ENCODE measurements around the gene RAB7A. TPM values are rescaled to one million over a fixed set of nuclear protein-coding genes. Genes with fewer than 3 reads are reported as not detected.

RAB7A gene
- total and polyA plus RNA-seq, 2 of the 8 experiments (the other 6 are each of a cell fraction or from before 2014, with no cell fraction given), result 179 to 195 TPM

DNA sequence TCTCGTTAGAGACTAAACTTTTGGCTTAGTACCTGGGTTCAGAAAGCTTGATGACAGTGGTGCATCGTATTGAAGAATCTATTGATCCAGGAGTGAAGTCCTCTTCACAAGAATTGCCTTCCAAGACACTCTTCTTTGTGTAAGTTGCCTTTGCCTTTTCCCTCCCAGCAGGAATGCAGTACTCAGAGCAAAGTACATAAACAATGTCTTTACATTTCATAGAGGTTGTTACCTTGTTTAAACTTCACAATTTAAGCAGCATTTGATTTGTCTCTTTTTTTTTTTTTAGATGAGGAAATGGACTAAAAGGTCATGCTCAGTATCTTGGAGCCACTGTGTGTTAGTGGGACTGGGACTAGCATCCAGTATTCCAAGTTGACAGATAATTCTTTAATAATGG is 9.9 kb downstream of the RAB7A start:
- CTCF ChIA-PET (ENCODE audit: partially characterized antibody), result interaction anchor here (0.9 to 3.1 kb wide), 8 partner anchors 9 to 230 kb away, joined by 3 to 11 read pairs (median 5); no protein-coding TSS in a partner anchor
- Histone ChIP-seq H3K23me2 (ENCODE audit: low read depth, low read length) (no peaks in the 10 kb centered on the region), H2AK5ac (ENCODE audit: low read depth, low read length) (no peak overlapping the region)
- TF ChIP-seq EGR1 (IDR thresholded peaks at IDR 0.05; ENCODE audit: borderline replicate concordance, low read depth, low read length), result no peak
- no peak for TF ChIP-seq SIRT6 (IDR thresholded peaks at IDR 0.05; ENCODE audit: low read length)
- TF ChIP-seq TBP (IDR thresholded peaks at IDR 0.05; ENCODE audit: low read depth, low read length), result no peak

More for the DNA sequence above, 9.9 kb downstream of the RAB7A start:
- Histone ChIP-seq H3K9ac (replicated peaks in 1 of 4; ENCODE audit: extremely low read depth in 1 of 4, low read depth in 3 of 4, low read length in 3 of 4) (no peak overlapping the region), H3K23ac (ENCODE audit: insufficient read length) (no peak overlapping the region), H2BK5ac (ENCODE audit: low read depth, low read length) (no peak overlapping the region), H2BK120ac (replicated peaks; ENCODE audit: low read depth, low read length) (no peak overlapping the region), H3K79me2 (ENCODE audit: control insufficient read depth in 1 of 2, insufficient read depth in 2 of 2, low read length in 2 of 2) (peaks cover 49 to 98% of the 10 kb centered on the region in 2 experiments), H3K27ac (ENCODE audit: low read depth, low read length) (no peak overlapping the region), H3K36me3 (ENCODE audit: control insufficient read depth in 2 of 4, insufficient read depth in 4 of 4, low read length in 3 of 4) (peaks cover 0 to 8% (median 2%) of the 10 kb centered on the region in 4 experiments; a peak in 2 of 8 replicates), H3K18ac (ENCODE audit: extremely low read depth, low read length) (no peak overlapping the region), H4K91ac (replicated peaks; ENCODE audit: insufficient read length, low read length) (no peak overlapping the region), H4K20me1 (replicated peaks in 1 of 2; ENCODE audit: control insufficient read depth in 1 of 2, insufficient read depth in 2 of 2, low read length in 2 of 2) (peaks cover 28 to 32% of the 10 kb centered on the region in 2 experiments), H3K4ac (replicated peaks; ENCODE audit: insufficient read length, low read depth, low read length) (no peak overlapping the region), H3K56ac (replicated peaks; ENCODE audit: insufficient read length, low read depth, low read length) (no peak overlapping the region), H3K9me3 (ENCODE audit: insufficient read depth in 2 of 2, low read depth in 1 of 2, low read length in 1 of 2) (no peaks in the 10 kb centered on the region), H3K79me1 (ENCODE audit: low read depth, low read length) (peaks cover 12% of the 10 kb centered on the region), H2BK15ac (ENCODE audit: low read length) (no peak overlapping the region), H3K14ac (ENCODE audit: insufficient read length) (no peak overlapping the region), H2BK20ac (ENCODE audit: low read length) (no peak overlapping the region), H2AFZ (ENCODE audit: low read length) (no peak overlapping the region), H2BK12ac (ENCODE audit: low read depth, low read length) (no peak overlapping the region), H3K27me3 (replicated peaks in 1 of 4; ENCODE audit: control insufficient read depth in 3 of 4, extremely low read depth in 1 of 4, insufficient read depth in 3 of 4, low read length in 3 of 4) (no peaks in the 10 kb centered on the region), H4K8ac (ENCODE audit: extremely low read depth, insufficient read depth, low read length) (no peak overlapping the region), H4K5ac (ENCODE audit: insufficient read length, low read depth, low read length) (no peak overlapping the region), H3K4me1 (replicated peaks in 1 of 4; ENCODE audit: control insufficient read depth in 3 of 4, insufficient read depth in 4 of 4, low read length in 3 of 4) (no peaks in the 10 kb centered on the region; a peak in 2 of 7 replicates), H3K4me2 (ENCODE audit: insufficient read depth in 1 of 2, low read depth in 2 of 2, low read length in 2 of 2) (no peak overlapping the region), H3K4me3 (ENCODE audit: extremely low read depth in 1 of 4, insufficient read depth in 2 of 4, low read depth in 3 of 4, low read length in 4 of 4) (no peak overlapping the region)
- DNase-seq (ENCODE audit: low read depth in 1 of 2, low spot score in 2 of 2), result no peak
- WGBS, 2 experiments (ENCODE audit: extremely low coverage in 1 of 2, insufficient coverage in 1 of 2, insufficient read length in 1 of 2, insufficient replicate concordance in 2 of 2, low coverage in 1 of 2, low lambda C conversion rate in 2 of 2, missing lambda C conversion rate in 1 of 2), result 81% methylated on average over 2 of the region's 2 CpGs; no CpG with 5 or more reads in 1 of the 2 experiments
- no peak for FAIRE-seq
- POLR2A ChIA-PET (ENCODE audit: partially characterized antibody), result interaction anchor here (0.9 to 1.2 kb wide), 4 partner anchors 8 to 53 kb away, joined by 3 to 4 read pairs (median 3); partner anchors contain the start of gene RAB7A

Measured in H1 (cell line).